Measurements from ENCODE around the gene WDR12.

DNA sequence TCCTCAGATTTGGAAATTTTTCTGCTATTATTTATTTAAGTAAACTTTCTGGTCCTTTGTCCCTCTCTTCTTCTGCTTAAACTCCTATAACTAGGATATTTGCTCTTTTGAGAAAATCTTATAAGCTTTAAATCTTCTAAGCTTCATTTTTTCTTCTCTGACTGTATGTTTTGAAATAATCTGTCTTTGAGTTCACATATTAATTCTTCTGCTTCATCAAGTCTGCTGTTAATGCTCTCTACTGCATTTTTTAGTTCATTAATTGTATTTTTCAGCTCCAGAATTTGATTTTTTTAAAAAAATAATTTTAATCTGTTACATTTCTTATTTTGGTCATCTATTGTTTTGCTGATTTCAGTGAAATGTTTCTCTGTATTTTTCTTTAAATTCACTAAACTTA, 68.8 kb downstream of the WDR12 start:
- TF ChIP-seq, protein P1, sequence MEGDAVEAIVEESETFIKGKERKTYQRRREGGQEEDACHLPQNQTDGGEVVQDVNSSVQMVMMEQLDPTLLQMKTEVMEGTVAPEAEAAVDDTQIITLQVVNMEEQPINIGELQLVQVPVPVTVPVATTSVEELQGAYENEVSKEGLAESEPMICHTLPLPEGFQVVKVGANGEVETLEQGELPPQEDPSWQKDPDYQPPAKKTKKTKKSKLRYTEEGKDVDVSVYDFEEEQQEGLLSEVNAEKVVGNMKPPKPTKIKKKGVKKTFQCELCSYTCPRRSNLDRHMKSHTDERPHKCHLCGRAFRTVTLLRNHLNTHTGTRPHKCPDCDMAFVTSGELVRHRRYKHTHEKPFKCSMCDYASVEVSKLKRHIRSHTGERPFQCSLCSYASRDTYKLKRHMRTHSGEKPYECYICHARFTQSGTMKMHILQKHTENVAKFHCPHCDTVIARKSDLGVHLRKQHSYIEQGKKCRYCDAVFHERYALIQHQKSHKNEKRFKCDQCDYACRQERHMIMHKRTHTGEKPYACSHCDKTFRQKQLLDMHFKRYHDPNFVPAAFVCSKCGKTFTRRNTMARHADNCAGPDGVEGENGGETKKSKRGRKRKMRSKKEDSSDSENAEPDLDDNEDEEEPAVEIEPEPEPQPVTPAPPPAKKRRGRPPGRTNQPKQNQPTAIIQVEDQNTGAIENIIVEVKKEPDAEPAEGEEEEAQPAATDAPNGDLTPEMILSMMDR (IDR thresholded peaks at IDR 0.05) = no peak
- TF ChIP-seq, protein P2, sequence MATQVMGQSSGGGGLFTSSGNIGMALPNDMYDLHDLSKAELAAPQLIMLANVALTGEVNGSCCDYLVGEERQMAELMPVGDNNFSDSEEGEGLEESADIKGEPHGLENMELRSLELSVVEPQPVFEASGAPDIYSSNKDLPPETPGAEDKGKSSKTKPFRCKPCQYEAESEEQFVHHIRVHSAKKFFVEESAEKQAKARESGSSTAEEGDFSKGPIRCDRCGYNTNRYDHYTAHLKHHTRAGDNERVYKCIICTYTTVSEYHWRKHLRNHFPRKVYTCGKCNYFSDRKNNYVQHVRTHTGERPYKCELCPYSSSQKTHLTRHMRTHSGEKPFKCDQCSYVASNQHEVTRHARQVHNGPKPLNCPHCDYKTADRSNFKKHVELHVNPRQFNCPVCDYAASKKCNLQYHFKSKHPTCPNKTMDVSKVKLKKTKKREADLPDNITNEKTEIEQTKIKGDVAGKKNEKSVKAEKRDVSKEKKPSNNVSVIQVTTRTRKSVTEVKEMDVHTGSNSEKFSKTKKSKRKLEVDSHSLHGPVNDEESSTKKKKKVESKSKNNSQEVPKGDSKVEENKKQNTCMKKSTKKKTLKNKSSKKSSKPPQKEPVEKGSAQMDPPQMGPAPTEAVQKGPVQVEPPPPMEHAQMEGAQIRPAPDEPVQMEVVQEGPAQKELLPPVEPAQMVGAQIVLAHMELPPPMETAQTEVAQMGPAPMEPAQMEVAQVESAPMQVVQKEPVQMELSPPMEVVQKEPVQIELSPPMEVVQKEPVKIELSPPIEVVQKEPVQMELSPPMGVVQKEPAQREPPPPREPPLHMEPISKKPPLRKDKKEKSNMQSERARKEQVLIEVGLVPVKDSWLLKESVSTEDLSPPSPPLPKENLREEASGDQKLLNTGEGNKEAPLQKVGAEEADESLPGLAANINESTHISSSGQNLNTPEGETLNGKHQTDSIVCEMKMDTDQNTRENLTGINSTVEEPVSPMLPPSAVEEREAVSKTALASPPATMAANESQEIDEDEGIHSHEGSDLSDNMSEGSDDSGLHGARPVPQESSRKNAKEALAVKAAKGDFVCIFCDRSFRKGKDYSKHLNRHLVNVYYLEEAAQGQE (IDR thresholded peaks at IDR 0.05; ENCODE audit: insufficient read depth in 1 of 2, low read depth in 2 of 2, low read length in 1 of 2) = no peak
- no peak for TF ChIP-seq TCF7L2 (IDR thresholded peaks at IDR 0.05; ENCODE audit: low read depth, low read length)
- no peak for TF ChIP-seq POLR2AphosphoS5 (IDR thresholded peaks at IDR 0.05; ENCODE audit: low read depth, low read length)
- no peak for TF ChIP-seq SIN3A (IDR thresholded peaks at IDR 0.05; ENCODE audit: borderline replicate concordance, insufficient read depth, low read depth, low read length)
